Measurements from ENCODE around the gene WFDC2. TPM values are rescaled to one million over a fixed set of nuclear protein-coding genes. Genes with fewer than 3 reads are reported as not detected.

Gene WFDC2
- total and polyA plus RNA-seq, 2 of the 13 experiments (the other 11 are each of a cell fraction or from before 2014, with no cell fraction given): 0.33 TPM; not detected in 1

GRCh38 chr20:45436732-45437485, 32.6 kb upstream of the WFDC2 start (continued):
- peak; percentile 60; the same call in 1 of the 2 replicates for TF ChIP-seq ARID4A (CRISPR knock-in tag; IDR thresholded peaks at IDR 0.05; ENCODE audit: borderline replicate concordance)
- TF ChIP-seq POLR2AphosphoS5 (IDR thresholded peaks at IDR 0.05; ENCODE audit: low read depth, low read length): no peak
- TF ChIP-seq SIX1 (CRISPR knock-in tag; IDR thresholded peaks at IDR 0.05; ENCODE audit: borderline replicate concordance): no peak
- no peak for TF ChIP-seq RBM22 (optimal IDR thresholded peaks at IDR 0.05; ENCODE audit: low read length)
- TF ChIP-seq ZNF383 (CRISPR knock-in tag; IDR thresholded peaks at IDR 0.05; ENCODE audit: borderline replicate concordance): 0 out of 2 replicates have a peak, but pooled peaks have one; percentile 45
- TF ChIP-seq HNRNPLL (IDR thresholded peaks at IDR 0.05; ENCODE audit: low read depth, low read length, poor library complexity, severe bottlenecking): peak; percentile 77
- peak; percentile 69; the same call in 1 of the 2 replicates for TF ChIP-seq MTERF4 (CRISPR knock-in tag; IDR thresholded peaks at IDR 0.05)
- TF ChIP-seq ZNF446 (CRISPR knock-in tag; IDR thresholded peaks at IDR 0.05): no peak
- TF ChIP-seq BCL6 (CRISPR knock-in tag; IDR thresholded peaks at IDR 0.05): peak; percentile 14; the same call in 1 of the 2 replicates
- 0 out of 2 replicates have a peak, but pooled peaks have one; percentile 59 for TF ChIP-seq EED (CRISPR knock-in tag; IDR thresholded peaks at IDR 0.05)
- TF ChIP-seq CC2D1A (CRISPR knock-in tag; IDR thresholded peaks at IDR 0.05): 0 out of 2 replicates have a peak, but pooled peaks have one; percentile 66
- peak; percentile 79 for TF ChIP-seq YY1 (IDR thresholded peaks at IDR 0.05; ENCODE audit: insufficient read depth, insufficient replicate concordance, low read depth, low read length)
- TF ChIP-seq ZSCAN29 (CRISPR knock-in tag; conservative IDR thresholded peaks at IDR 0.05): peak; percentile 91
- TF ChIP-seq ZBED4 (CRISPR knock-in tag; IDR thresholded peaks at IDR 0.05; ENCODE audit: borderline replicate concordance): peak; percentile 98
- TF ChIP-seq ZFYVE20 (CRISPR knock-in tag; IDR thresholded peaks at IDR 0.05; ENCODE audit: borderline replicate concordance, low read depth): no peak
- TF ChIP-seq POGK (CRISPR knock-in tag; conservative IDR thresholded peaks at IDR 0.05): peak; percentile 93
- TF ChIP-seq CBX1 (IDR thresholded peaks at IDR 0.05; ENCODE audit: low read depth): no peak

Measured in HepG2 (cell line).